GM12878 (cell line): Measurements from ENCODE around the gene SCG2. TPM values are rescaled to one million over a fixed set of nuclear protein-coding genes. Genes with fewer than 3 reads are reported as not detected.

Source experiments
- ATAC-seq: fragments of 200-7000 bp; cut with Tn5 transposase; 3 replicates; pipeline ENCODE4 v1.9.1; 2020; ENCODE audit warnings: mild to moderate bottlenecking, moderate library complexity
- BruUV-seq: library from RNA; stranded (reverse); fragments of 400-500 nt; replicated peaks from 2 replicates; lab custom pipeline; 2021; lab: Mats Ljungman, UMichigan
- CTCF ChIA-PET: fragments of 300-600 bp; sonication (Branson Sonifier 250); formaldehyde crosslinking; extraction: SDS; loops from one replicate; lab custom pipeline; 2021; ENCODE audit warnings: inconsistent platforms; lab: Yijun Ruan, JAX
- POLR2A ChIA-PET: fragments of 350-600 bp; formaldehyde crosslinking; extraction: SDS; loops from one replicate; lab custom pipeline; 2021; ENCODE audit warnings: inconsistent platforms; lab: Charles Lee
- RAD21 ChIA-PET: fragments of 300-600 bp; sonication (Branson Sonifier 250); formaldehyde crosslinking; loops from one replicate; lab custom pipeline; 2023; ENCODE audit warnings: antibody characterized with exemption; ENCODE audit not compliant: unreplicated experiment; lab: Charles Lee
- SMC1A ChIA-PET: fragments of 300-600 bp; sonication (Branson Sonifier 250); formaldehyde crosslinking; loops from one replicate; lab custom pipeline; 2023; ENCODE audit not compliant: unreplicated experiment, uncharacterized antibody; lab: Charles Lee
- DNase-seq: peaks from one replicate; pipeline ENCODE4 v3.0.0-alpha.2; 2011; ENCODE audit warnings: low read depth, low spot score
- FAIRE-seq: peaks from 3 replicates; lab custom pipeline; 2011; peaks lifted over from hg19 to GRCh38; lab: Jason Lieb, UNC
- H2AFZ ChIP-seq: 2 replicates; pipeline ENCODE4 v1.6.0; 2011; ENCODE audit warnings: low read depth, low read length, control low read depth; ENCODE audit not compliant: control insufficient read depth
- H3K27ac ChIP-seq: 2 replicates; pipeline ENCODE4 v1.5.1; 2011; ENCODE audit warnings: control low read depth; ENCODE audit not compliant: control insufficient read depth, insufficient read depth
- H3K27me3 ChIP-seq, 2 experiments: replicated peaks in 1 of 2; 2 replicates each; pipeline versions ENCODE4 v1.6.0 to v1.6.1; 2011; ENCODE audit warnings: low read length in 1 of 2; ENCODE audit not compliant: control insufficient read depth in 2 of 2, insufficient read depth in 2 of 2
- H3K36me3 ChIP-seq, 2 experiments: 2 replicates each; pipeline ENCODE4 v1.5.1; 2011; ENCODE audit warnings: low read length in 1 of 2; ENCODE audit not compliant: control insufficient read depth in 2 of 2, insufficient read depth in 2 of 2
- H3K4me1 ChIP-seq: 2 replicates; pipeline ENCODE4 v1.6.1; 2011; ENCODE audit warnings: mild to moderate bottlenecking, low read length, moderate library complexity, mixed read lengths; ENCODE audit not compliant: control insufficient read depth, insufficient read depth
- H3K4me2 ChIP-seq: 2 replicates; pipeline ENCODE4 v1.6.0; 2011; ENCODE audit warnings: control low read depth; ENCODE audit not compliant: control insufficient read depth, insufficient read depth
- H3K4me3 ChIP-seq: fragments of 200-600 bp; sonication (generic); 2 replicates; pipeline ENCODE4 v1.5.1; 2016
- H3K79me2 ChIP-seq: 2 replicates; pipeline ENCODE4 v1.6.0; 2011; ENCODE audit warnings: low read length; ENCODE audit not compliant: control insufficient read depth, insufficient read depth
- H3K9ac ChIP-seq: 2 replicates; pipeline ENCODE4 v1.8.0; 2011; ENCODE audit warnings: low read length, control low read depth, mixed read lengths; ENCODE audit not compliant: control insufficient read depth, insufficient read depth
- H3K9me3 ChIP-seq: replicated peaks from 3 replicates; pipeline ENCODE4 v1.5.1; 2011; ENCODE audit warnings: mild to moderate bottlenecking, low read length; ENCODE audit not compliant: control insufficient read depth, insufficient read depth
- H4K20me1 ChIP-seq: 2 replicates; pipeline ENCODE4 v1.6.0; 2011; ENCODE audit not compliant: control insufficient read depth, insufficient read depth
- BMI1 ChIP-seq: fragments of 450-650 bp; IDR thresholded peaks from 2 replicates; pipeline ENCODE4 v1.6.1; 2016; ENCODE audit warnings: mild to moderate bottlenecking, moderate library complexity, borderline replicate concordance
- CHD1 ChIP-seq: IDR thresholded peaks from 2 replicates; pipeline ENCODE4 v1.6.1; 2012; ENCODE audit warnings: low read depth, low read length, improper control_type of control experiment
- CREM ChIP-seq: IDR thresholded peaks from 2 replicates; pipeline ENCODE4 v1.6.1; 2014; ENCODE audit warnings: antibody characterized with exemption, low read depth
- ESRRA ChIP-seq: IDR thresholded peaks from 2 replicates; pipeline ENCODE4 v1.6.1; 2012; ENCODE audit warnings: mild to moderate bottlenecking, low read length, improper control_type of control experiment
- HCFC1 ChIP-seq: fragments of 150-350 bp; IDR thresholded peaks from 2 replicates; pipeline ENCODE4 v1.6.1; 2014; ENCODE audit warnings: low read length
- MTA2 ChIP-seq: fragments of 450-650 bp; IDR thresholded peaks from 2 replicates; pipeline ENCODE4 v1.6.1; 2016; ENCODE audit warnings: low read depth, mild to moderate bottlenecking, moderate library complexity
- MXI1 ChIP-seq: fragments of 150-350 bp; IDR thresholded peaks from 2 replicates; pipeline ENCODE4 v1.6.1; 2011; ENCODE audit warnings: low read depth, mild to moderate bottlenecking, inconsistent platforms, low read length, improper control_type of control experiment
- NBN ChIP-seq: fragments of 450-650 bp; IDR thresholded peaks from 2 replicates; pipeline ENCODE4 v1.6.1; 2016
- NR2C1 ChIP-seq: fragments of 450-650 bp; IDR thresholded peaks from 2 replicates; pipeline ENCODE4 v1.6.1; 2017; ENCODE audit warnings: antibody characterized with exemption, mild to moderate bottlenecking, moderate library complexity
- SREBF1 ChIP-seq: IDR thresholded peaks from 2 replicates; pipeline ENCODE4 v1.6.1; 2012; ENCODE audit warnings: mild to moderate bottlenecking, low read length
- SREBF2 ChIP-seq: IDR thresholded peaks from 2 replicates; pipeline ENCODE4 v1.6.1; 2012; ENCODE audit warnings: mild to moderate bottlenecking, low read length
- SUZ12 ChIP-seq: fragments of 200-600 bp; sonication (generic); IDR thresholded peaks from one replicate; pipeline ENCODE4 v1.6.1; 2018; ENCODE audit warnings: antibody characterized with exemption, mild to moderate bottlenecking; ENCODE audit not compliant: unreplicated experiment
- ZNF274 ChIP-seq: IDR thresholded peaks from one replicate; pipeline ENCODE4 v1.8.0; 2011; ENCODE audit not compliant: insufficient read length, insufficient read depth
- WGBS: methylation state at CpG from one replicate; pipeline ENCODE4 v1.1.6; 2016; ENCODE audit warnings: low lambda C conversion rate; ENCODE audit not compliant: insufficient replicate concordance, insufficient coverage; ENCODE audit errors: missing lambda C conversion rate; 5-methylcytosine and 5-hydroxymethylcytosine counted together
- in situ Hi-C: fragments of 300-500 bp; cut with MboI; formaldehyde crosslinking; loops from 9 replicates; pipeline ENCODE4 v1.14.3; 2018; ENCODE audit warnings: mixed read lengths
- intact Hi-C: fragments of 100-400 bp; cut with micrococcal nuclease; formaldehyde crosslinking; loops from one replicate; pipeline ENCODE4 v1.14.2; 2022; ENCODE audit not compliant: unreplicated experiment
- polyA plus RNA-seq, 11 experiments: library from polyadenylated mRNA; depleted of rRNA in 4 of 11; unstranded in 6 of 11; stranded (reverse) in 5 of 11; fragments of >200 nt; fragmentation: Nextera tagmentation in 4 of 11; fragmentation: Illumina TruSeq in 1 of 11; extraction: Ambion mirVana in 4 of 11; extraction: Trizol in 1 of 11; gene quantifications; 1 replicate in 1 of 11; 2 replicates in 10 of 11; pipeline versions ENCODE4 v1.2.1 to v1.2.3, GENCODE V29; 2011 to 2016; ENCODE audit warnings: inconsistent platforms in 2 of 11, missing spikeins in 2 of 11, low read depth in 1 of 11
- total RNA-seq, 4 experiments: library from RNA; depleted of rRNA in 3 of 4; stranded (reverse); fragments of >200 nt in 3 of 4; fragmentation: Illumina TruSeq in 1 of 4; extraction: Trizol in 1 of 4; gene quantifications; 2 replicates each; pipeline versions ENCODE4 v1.2.1 to v1.2.3, GENCODE V29; 2013 to 2021
- TF ChIP-seq, protein P1 (sequence below): fragments of 450-650 bp; formaldehyde crosslinking; IDR thresholded peaks from 2 replicates; pipeline ENCODE4 v1.4.0; 2022; ENCODE audit warnings: mild to moderate bottlenecking, moderate library complexity
- TF ChIP-seq, protein P2 (sequence below): IDR thresholded peaks from 2 replicates; pipeline ENCODE4 v1.6.1; 2011; ENCODE audit warnings: low read depth, mild to moderate bottlenecking, low read length, moderate library complexity, borderline replicate concordance; ENCODE audit errors: extremely low read depth
- TF ChIP-seq, protein P3 (sequence below), 3 experiments: IDR thresholded peaks in 2 of 3; conservative IDR thresholded peaks in 1 of 3; 2 replicates each; pipeline ENCODE4 v1.5.1; 2011; ENCODE audit warnings: low read depth in 3 of 3, low read length in 3 of 3, mild to moderate bottlenecking in 3 of 3, control low read depth in 2 of 3, moderate library complexity in 2 of 3, inconsistent platforms in 1 of 3, mixed read lengths in 1 of 3; ENCODE audit not compliant: control insufficient read depth in 2 of 3, insufficient read depth in 1 of 3; ENCODE audit errors: extremely low read depth in 1 of 3

Gene SCG2
- total and polyA plus RNA-seq, 10 of the 15 experiments (the other 5 are each of a cell fraction or from before 2014, with no cell fraction given) = 0.05 TPM; not detected in 9

DNA sequence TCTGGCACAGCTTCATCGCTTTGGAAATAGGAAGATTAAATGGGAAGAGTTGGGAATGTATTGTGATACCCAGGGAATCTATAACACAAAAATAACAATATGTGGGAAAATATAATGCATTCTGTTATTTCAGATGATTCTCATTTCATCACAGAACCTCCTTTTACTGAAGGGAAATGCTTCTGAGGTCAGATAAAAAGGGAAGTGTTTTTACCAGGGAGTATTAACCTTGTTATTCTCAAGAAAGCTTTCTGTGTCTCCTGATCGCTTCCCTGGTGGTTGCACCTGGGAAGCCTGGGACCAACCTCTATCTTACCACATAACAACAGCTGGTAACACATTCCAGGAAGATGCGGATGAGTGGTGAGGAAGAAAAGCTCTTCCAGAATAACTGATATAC, 47.2 kb downstream of the SCG2 start (continued):
- TF ChIP-seq, protein P1, sequence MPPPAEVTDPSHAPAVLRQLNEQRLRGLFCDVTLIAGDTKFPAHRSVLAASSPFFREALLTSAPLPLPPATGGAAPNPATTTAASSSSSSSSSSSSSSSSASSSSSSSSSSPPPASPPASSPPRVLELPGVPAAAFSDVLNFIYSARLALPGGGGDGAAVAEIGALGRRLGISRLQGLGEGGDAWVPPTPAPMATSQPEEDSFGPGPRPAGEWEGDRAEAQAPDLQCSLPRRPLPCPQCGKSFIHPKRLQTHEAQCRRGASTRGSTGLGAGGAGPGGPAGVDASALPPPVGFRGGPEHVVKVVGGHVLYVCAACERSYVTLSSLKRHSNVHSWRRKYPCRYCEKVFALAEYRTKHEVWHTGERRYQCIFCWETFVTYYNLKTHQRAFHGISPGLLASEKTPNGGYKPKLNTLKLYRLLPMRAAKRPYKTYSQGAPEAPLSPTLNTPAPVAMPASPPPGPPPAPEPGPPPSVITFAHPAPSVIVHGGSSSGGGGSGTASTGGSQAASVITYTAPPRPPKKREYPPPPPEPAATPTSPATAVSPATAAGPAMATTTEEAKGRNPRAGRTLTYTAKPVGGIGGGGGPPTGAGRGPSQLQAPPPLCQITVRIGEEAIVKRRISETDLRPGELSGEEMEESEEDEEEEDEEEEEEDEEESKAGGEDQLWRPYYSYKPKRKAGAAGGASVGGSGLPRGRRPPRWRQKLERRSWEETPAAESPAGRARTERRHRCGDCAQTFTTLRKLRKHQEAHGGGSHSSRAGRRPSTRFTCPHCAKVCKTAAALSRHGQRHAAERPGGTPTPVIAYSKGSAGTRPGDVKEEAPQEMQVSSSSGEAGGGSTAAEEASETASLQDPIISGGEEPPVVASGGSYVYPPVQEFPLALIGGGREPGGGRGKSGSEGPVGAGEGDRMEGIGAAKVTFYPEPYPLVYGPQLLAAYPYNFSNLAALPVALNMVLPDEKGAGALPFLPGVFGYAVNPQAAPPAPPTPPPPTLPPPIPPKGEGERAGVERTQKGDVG (CRISPR knock-in tag) = no peak
- TF ChIP-seq, protein P2, sequence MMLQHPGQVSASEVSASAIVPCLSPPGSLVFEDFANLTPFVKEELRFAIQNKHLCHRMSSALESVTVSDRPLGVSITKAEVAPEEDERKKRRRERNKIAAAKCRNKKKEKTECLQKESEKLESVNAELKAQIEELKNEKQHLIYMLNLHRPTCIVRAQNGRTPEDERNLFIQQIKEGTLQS = no peak
- no peak for TF ChIP-seq SUZ12
- TF ChIP-seq SREBF1 = no peak
- TF ChIP-seq NBN = no peak
- TF ChIP-seq CREM = no peak

DNA sequence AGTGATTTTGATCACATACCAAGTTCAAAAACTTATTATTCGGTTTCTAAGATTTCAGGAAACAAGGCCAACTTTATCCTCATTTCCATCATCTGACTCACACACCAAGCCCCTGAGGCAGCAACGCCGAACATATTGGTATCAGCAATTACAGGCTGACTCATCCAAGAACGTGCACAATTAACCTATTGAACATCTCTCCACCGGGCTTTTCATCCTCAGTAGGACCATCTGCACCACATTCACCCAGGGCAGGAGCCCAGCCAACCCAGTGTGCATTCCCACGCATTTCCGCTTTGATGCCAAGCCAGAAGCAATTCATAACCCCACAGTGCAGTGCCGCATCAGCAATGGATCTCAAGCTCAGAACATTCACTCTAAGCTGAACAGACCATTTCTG, 52.9 kb downstream of the SCG2 start:
- no TSS peak for BruUV-seq
- ATAC-seq (no peak), FAIRE-seq (no peak), DNase-seq (no peak)
- Histone ChIP-seq H3K9me3 (no peaks in the 10 kb centered on the region), H2AFZ (no peak overlapping the region), H3K27ac (no peak overlapping the region), H3K4me1 (no peaks in the 10 kb centered on the region), H3K4me2 (no peak overlapping the region), H3K27me3 (no peaks in the 10 kb centered on the region), H4K20me1 (no peaks in the 10 kb centered on the region), H3K79me2 (no peaks in the 10 kb centered on the region), H3K36me3 (no peaks in the 10 kb centered on the region), H3K9ac (no peak overlapping the region), H3K4me3 (no peak overlapping the region)
- ChIA-PET CTCF (no interaction called here), SMC1A (no interaction called here), RAD21 (no interaction called here), POLR2A (no interaction called here)
- WGBS = 28% methylated on average over 8 of the region's 8 CpGs
- intact Hi-C loops (no loop called here), in situ Hi-C loops (no loop called here)
- TF ChIP-seq ZNF274 = no peak
- TF ChIP-seq, protein P2 = no peak
- TF ChIP-seq MXI1 = no peak
- no peak for TF ChIP-seq ESRRA
- TF ChIP-seq CHD1 = no peak
- TF ChIP-seq HCFC1 = no peak
- no peak for TF ChIP-seq MTA2
- no peak for TF ChIP-seq NR2C1
- TF ChIP-seq SREBF2 = no peak
- TF ChIP-seq, protein P3, sequence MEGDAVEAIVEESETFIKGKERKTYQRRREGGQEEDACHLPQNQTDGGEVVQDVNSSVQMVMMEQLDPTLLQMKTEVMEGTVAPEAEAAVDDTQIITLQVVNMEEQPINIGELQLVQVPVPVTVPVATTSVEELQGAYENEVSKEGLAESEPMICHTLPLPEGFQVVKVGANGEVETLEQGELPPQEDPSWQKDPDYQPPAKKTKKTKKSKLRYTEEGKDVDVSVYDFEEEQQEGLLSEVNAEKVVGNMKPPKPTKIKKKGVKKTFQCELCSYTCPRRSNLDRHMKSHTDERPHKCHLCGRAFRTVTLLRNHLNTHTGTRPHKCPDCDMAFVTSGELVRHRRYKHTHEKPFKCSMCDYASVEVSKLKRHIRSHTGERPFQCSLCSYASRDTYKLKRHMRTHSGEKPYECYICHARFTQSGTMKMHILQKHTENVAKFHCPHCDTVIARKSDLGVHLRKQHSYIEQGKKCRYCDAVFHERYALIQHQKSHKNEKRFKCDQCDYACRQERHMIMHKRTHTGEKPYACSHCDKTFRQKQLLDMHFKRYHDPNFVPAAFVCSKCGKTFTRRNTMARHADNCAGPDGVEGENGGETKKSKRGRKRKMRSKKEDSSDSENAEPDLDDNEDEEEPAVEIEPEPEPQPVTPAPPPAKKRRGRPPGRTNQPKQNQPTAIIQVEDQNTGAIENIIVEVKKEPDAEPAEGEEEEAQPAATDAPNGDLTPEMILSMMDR (IDR thresholded peaks at IDR 0.05 in 2 of 3, conservative IDR thresholded peaks at IDR 0.05 in 1 of 3; ENCODE audit: control insufficient read depth in 2 of 3, extremely low read depth in 1 of 3, insufficient read depth in 1 of 3, low read depth in 3 of 3, low read length in 3 of 3) = no peak
- TF ChIP-seq BMI1 = no peak
